Measurements from ENCODE around the gene CFAP46.

DNA sequence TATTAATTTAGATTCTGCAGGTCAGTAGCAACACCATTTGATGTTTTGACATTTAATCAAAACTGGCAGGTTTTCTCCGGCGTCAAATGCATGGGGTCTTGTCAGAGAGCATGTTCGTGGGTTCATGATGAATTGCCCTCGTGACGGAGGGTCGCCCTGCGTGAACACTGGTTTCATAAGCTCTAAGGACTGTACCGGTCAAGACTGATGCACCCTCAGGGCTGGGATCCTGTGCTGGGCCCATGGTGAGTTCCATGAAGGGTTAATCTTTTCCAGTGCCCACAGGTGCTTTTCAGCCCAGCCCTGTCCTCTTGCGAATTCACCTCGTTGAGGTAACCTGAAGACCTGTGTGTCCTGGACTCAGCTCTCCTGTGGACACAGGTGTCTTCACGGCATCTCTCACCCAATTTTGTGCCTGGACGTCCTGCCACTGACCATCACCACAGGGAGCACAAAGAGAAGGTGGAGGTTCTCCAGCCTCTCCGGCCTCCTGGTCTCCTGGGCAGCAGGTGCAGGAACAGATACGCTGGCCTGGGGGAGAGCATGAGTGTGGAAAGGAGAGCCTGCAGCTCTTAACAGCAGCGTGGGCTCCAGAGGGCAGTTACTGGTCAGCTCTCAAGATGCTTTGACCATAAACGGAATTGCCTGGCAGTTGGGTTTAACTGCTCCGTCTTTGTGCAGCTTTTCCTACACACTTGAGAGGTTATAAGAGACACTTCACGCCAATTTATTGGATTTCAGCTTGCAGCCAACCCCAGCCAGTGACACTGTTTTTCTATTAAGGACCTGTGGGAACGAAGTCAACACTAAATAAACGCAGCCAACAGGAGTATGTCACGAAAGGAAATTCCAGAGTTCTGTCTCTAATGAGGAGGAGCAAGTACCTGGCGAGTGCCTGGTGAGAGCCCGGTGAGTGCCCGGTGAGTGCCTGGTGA is 37.4 kb upstream of the CFAP46 start:
- TF ChIP-seq, protein P1, sequence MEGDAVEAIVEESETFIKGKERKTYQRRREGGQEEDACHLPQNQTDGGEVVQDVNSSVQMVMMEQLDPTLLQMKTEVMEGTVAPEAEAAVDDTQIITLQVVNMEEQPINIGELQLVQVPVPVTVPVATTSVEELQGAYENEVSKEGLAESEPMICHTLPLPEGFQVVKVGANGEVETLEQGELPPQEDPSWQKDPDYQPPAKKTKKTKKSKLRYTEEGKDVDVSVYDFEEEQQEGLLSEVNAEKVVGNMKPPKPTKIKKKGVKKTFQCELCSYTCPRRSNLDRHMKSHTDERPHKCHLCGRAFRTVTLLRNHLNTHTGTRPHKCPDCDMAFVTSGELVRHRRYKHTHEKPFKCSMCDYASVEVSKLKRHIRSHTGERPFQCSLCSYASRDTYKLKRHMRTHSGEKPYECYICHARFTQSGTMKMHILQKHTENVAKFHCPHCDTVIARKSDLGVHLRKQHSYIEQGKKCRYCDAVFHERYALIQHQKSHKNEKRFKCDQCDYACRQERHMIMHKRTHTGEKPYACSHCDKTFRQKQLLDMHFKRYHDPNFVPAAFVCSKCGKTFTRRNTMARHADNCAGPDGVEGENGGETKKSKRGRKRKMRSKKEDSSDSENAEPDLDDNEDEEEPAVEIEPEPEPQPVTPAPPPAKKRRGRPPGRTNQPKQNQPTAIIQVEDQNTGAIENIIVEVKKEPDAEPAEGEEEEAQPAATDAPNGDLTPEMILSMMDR (IDR thresholded peaks at IDR 0.05; ENCODE audit: low read depth, low read length, missing input control) = no peak
- TF ChIP-seq RAD21 (IDR thresholded peaks at IDR 0.05) (no peak), GABPA (IDR thresholded peaks at IDR 0.05 in 1 of 2, conservative IDR thresholded peaks at IDR 0.05 in 1 of 2) (no peak), YY1 (IDR thresholded peaks at IDR 0.05) (no peak), SP1 (IDR thresholded peaks at IDR 0.05) (no peak), JUND (IDR thresholded peaks at IDR 0.05) (no peak), TAF1 (conservative IDR thresholded peaks at IDR 0.05) (no peak), MAX (IDR thresholded peaks at IDR 0.05) (no peak), HNF4A (conservative IDR thresholded peaks at IDR 0.05) (no peak), FOXA1 (IDR thresholded peaks at IDR 0.05) (no peak), NR2F2 (IDR thresholded peaks at IDR 0.05) (no peak)
- TF ChIP-seq, protein P2, sequence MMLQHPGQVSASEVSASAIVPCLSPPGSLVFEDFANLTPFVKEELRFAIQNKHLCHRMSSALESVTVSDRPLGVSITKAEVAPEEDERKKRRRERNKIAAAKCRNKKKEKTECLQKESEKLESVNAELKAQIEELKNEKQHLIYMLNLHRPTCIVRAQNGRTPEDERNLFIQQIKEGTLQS (IDR thresholded peaks at IDR 0.05) = no peak

Measured in liver (tissue), 3 donors.